H54 (cell line): ENCODE measurements around the gene ME3.

Source experiments
- DNase-seq: peaks from one replicate; pipeline ENCODE4 v3.0.0; 2011; ENCODE audit warnings: low spot score, mixed read lengths; ENCODE audit not compliant: insufficient read length
- FAIRE-seq: peaks from 3 replicates; lab custom pipeline; 2011; peaks lifted over from hg19 to GRCh38; lab: Jason Lieb, UNC
- POLR2A ChIP-seq: IDR thresholded peaks from 2 replicates; pipeline ENCODE4 v1.6.1; 2011; ENCODE audit warnings: low read depth, mild to moderate bottlenecking, low read length

Gene ME3

GRCh38 chr11:86680716-86681482 is 8.5 kb upstream of the ME3 start:
- no peak for DNase-seq
- TF ChIP-seq POLR2A = no peak
- no peak for FAIRE-seq

- peak; percentile 86 for FAIRE-seq
- TF ChIP-seq POLR2A = no peak
- no peak for DNase-seq
These were observed 6.4 kb upstream of the ME3 start for GRCh38 chr11:86678823-86679222.

GRCh38 chr11:86678296-86678695 is 5.9 kb upstream of the ME3 start:
- no peak for DNase-seq
- no peak for FAIRE-seq
- no peak for TF ChIP-seq POLR2A

GRCh38 chr11:86676533-86677154 is 4.2 kb upstream of the ME3 start:
- DNase-seq = no peak
- no peak for FAIRE-seq
- no peak for TF ChIP-seq POLR2A

- FAIRE-seq (no peak), DNase-seq (no peak)
- TF ChIP-seq POLR2A = no peak
These were observed 3.6 kb upstream of the ME3 start for GRCh38 chr11:86676010-86676409.

GRCh38 chr11:86675017-86675416 is 2.6 kb upstream of the ME3 start:
- TF ChIP-seq POLR2A = no peak
- FAIRE-seq (no peak), DNase-seq (no peak)

GRCh38 chr11:86673872-86674750 is 1.7 kb upstream of the ME3 start:
- FAIRE-seq = no peak

GRCh38 chr11:86673055-86673843 is 833 bp upstream of the ME3 start:
- DNase-seq (no peak), FAIRE-seq (no peak)
- TF ChIP-seq POLR2A = no peak

More at GRCh38 chr11:86673872-86674750, 1.7 kb upstream of the ME3 start:
- TF ChIP-seq POLR2A = no peak
- no peak for DNase-seq

- FAIRE-seq (no peak), DNase-seq (no peak)
- no peak for TF ChIP-seq POLR2A
These were observed 847 bp downstream of the ME3 start for GRCh38 chr11:86671531-86672006.

GRCh38 chr11:86670911-86671310 is 1.5 kb downstream of the ME3 start:
- FAIRE-seq (no peak), DNase-seq (no peak)
- TF ChIP-seq POLR2A = no peak

GRCh38 chr11:86670181-86670580 is 2.2 kb downstream of the ME3 start:
- no peak for TF ChIP-seq POLR2A
- peak; percentile 36 for FAIRE-seq
- no peak for DNase-seq

GRCh38 chr11:86669424-86669823 is 3.0 kb downstream of the ME3 start:
- no peak for DNase-seq
- no peak for FAIRE-seq
- TF ChIP-seq POLR2A = no peak

- TF ChIP-seq POLR2A = no peak
- no peak for DNase-seq
These were observed 3.5 kb downstream of the ME3 start for GRCh38 chr11:86668929-86669328.

More at GRCh38 chr11:86668929-86669328, 3.5 kb downstream of the ME3 start:
- FAIRE-seq = no peak
